Neural cell (in vitro differentiated cells): ENCODE data around the gene TTC34.

Experiments used
- EP300 ChIP-seq: fragments of 450-650 bp; conservative IDR thresholded peaks from 2 replicates; pipeline ENCODE4 v1.6.1; 2014; ENCODE audit warnings: antibody characterized with exemption, mild to moderate bottlenecking, moderate library complexity; ENCODE audit not compliant: poor library complexity, severe bottlenecking
- EZH2 ChIP-seq: fragments of 200-600, 300-800 bp; shearing (Covaris generic), sonication (generic); IDR thresholded peaks from 2 replicates; pipeline ENCODE4 v1.6.1; 2014; ENCODE audit warnings: antibody characterized with exemption, low read length, borderline replicate concordance, mild to moderate bottlenecking; ENCODE audit not compliant: insufficient read depth, poor library complexity, severe bottlenecking
- MXI1 ChIP-seq: fragments of 450-650 bp; conservative IDR thresholded peaks from 2 replicates; pipeline ENCODE4 v1.6.1; 2014; ENCODE audit warnings: antibody characterized with exemption, mild to moderate bottlenecking; ENCODE audit not compliant: poor library complexity, severe bottlenecking
- POLR2AphosphoS5 ChIP-seq: IDR thresholded peaks from 2 replicates; pipeline ENCODE4 v1.6.1; 2012
- REST ChIP-seq: IDR thresholded peaks from 2 replicates; pipeline ENCODE4 v1.6.1; 2012; ENCODE audit warnings: borderline replicate concordance
- SMC3 ChIP-seq: fragments of 450-650 bp; conservative IDR thresholded peaks from 2 replicates; pipeline ENCODE4 v1.6.1; 2014; ENCODE audit warnings: antibody characterized with exemption, mild to moderate bottlenecking, moderate library complexity; ENCODE audit not compliant: poor library complexity
- TF ChIP-seq, protein P1 (sequence below): fragments of 450-650 bp; IDR thresholded peaks from 2 replicates; pipeline ENCODE4 v1.5.1; 2014; ENCODE audit warnings: antibody characterized with exemption, mild to moderate bottlenecking, moderate library complexity; ENCODE audit not compliant: poor library complexity, severe bottlenecking

DNA sequence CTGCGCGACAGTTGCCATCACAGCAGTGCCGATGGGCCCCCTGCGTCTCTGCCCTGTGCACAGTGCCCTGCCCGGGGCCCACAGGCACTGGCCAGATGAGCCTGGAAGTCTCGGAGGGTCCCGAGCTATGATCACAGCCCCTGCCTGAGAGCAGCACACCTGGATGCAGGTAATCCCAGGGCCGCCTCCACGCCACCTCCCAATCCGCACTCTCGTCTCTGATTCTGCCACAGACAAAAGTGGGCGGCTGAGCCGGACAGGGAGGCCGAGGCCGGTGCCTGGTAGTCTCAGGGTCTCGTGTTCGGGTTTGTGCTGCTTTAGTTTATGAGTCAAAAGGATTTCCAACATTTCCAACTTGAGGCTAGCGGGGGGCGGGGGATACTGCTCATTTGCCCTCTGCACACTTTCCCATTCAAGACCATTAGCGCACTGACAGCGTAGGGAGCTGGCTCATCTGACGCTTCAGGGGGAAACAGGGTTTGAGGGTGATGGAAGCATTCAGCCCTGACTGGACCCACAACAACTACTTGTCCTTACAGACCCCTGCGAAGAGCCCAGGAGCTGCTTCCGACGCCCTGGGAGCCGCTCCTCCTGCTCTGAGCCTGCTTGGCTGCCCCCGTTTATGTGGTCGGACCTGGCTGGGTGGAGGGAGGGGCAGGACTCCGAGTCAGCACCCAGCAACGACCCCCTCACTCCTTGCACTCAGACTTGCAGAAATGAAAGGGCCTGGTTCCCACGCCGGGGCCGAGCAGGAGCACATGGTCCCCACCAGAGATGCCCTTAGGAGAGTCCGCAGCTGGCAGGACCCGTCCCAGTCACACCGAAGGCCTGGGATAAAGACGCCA is 1.8 kb upstream of the TTC34 start:
- TF ChIP-seq, protein P1, sequence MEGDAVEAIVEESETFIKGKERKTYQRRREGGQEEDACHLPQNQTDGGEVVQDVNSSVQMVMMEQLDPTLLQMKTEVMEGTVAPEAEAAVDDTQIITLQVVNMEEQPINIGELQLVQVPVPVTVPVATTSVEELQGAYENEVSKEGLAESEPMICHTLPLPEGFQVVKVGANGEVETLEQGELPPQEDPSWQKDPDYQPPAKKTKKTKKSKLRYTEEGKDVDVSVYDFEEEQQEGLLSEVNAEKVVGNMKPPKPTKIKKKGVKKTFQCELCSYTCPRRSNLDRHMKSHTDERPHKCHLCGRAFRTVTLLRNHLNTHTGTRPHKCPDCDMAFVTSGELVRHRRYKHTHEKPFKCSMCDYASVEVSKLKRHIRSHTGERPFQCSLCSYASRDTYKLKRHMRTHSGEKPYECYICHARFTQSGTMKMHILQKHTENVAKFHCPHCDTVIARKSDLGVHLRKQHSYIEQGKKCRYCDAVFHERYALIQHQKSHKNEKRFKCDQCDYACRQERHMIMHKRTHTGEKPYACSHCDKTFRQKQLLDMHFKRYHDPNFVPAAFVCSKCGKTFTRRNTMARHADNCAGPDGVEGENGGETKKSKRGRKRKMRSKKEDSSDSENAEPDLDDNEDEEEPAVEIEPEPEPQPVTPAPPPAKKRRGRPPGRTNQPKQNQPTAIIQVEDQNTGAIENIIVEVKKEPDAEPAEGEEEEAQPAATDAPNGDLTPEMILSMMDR: no peak
- TF ChIP-seq SMC3 (no peak), REST (no peak), EZH2 (no peak), EP300 (no peak), POLR2AphosphoS5 (no peak), MXI1 (no peak)
